ENCODE measurements around the gene TMEM53. TPM values are rescaled to one million over a fixed set of nuclear protein-coding genes. Genes with fewer than 3 reads are reported as not detected.

TMEM53 gene
- total and polyA plus RNA-seq, 2 of the 8 experiments (the other 6 are each of a cell fraction or from before 2014, with no cell fraction given) = 6.7 to 27.9 TPM

DNA sequence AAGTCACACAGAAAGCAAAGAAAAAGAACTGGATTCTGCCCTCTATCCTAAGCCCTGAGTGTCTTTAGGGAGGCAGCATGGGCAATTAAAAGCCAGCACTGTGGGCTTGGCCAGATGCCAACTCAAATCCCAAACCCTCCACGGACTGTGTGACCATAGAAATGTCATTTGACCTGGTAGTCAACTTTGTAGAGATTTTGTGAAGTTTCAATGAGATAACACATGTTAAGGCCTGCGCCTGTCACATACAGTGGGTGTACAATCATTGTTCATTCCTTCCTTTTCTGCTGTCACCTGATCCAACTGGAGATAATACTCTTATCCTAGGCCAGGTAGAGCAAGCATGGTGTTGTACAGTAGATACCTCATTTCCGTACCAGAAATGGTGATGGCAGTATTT is 54.2 kb downstream of the TMEM53 start:
- Histone ChIP-seq H3K18ac (ENCODE audit: extremely low read depth, low read length) (no peak overlapping the region), H2BK12ac (ENCODE audit: low read depth, low read length) (no peak overlapping the region), H3K27me3 (replicated peaks in 1 of 4; ENCODE audit: control insufficient read depth in 3 of 4, extremely low read depth in 1 of 4, insufficient read depth in 3 of 4, low read length in 3 of 4) (peaks cover 0 to 4% (median 2%) of the 10 kb centered on the region in 4 experiments; a peak in 3 of 7 replicates), H2BK120ac (replicated peaks; ENCODE audit: low read depth, low read length) (no peak overlapping the region), H3K9me3 (ENCODE audit: insufficient read depth in 2 of 2, low read depth in 1 of 2, low read length in 1 of 2) (no peaks in the 10 kb centered on the region), H2BK15ac (ENCODE audit: low read length) (no peak overlapping the region), H4K5ac (ENCODE audit: insufficient read length, low read depth, low read length) (no peak overlapping the region), H3K56ac (replicated peaks; ENCODE audit: insufficient read length, low read depth, low read length) (no peak overlapping the region), H3K27ac (ENCODE audit: low read depth, low read length) (no peak overlapping the region), H3K23me2 (ENCODE audit: low read depth, low read length) (peaks cover 9% of the 10 kb centered on the region; the same call in 1 of the 2 replicates), H2AFZ (ENCODE audit: low read length) (no peak overlapping the region), H3K14ac (ENCODE audit: insufficient read length) (no peak overlapping the region), H4K20me1 (replicated peaks in 1 of 2; ENCODE audit: control insufficient read depth in 1 of 2, insufficient read depth in 2 of 2, low read length in 2 of 2) (peaks cover 0 to 6% of the 10 kb centered on the region in 2 experiments), H3K4ac (replicated peaks; ENCODE audit: insufficient read length, low read depth, low read length) (no peak overlapping the region), H4K8ac (ENCODE audit: extremely low read depth, insufficient read depth, low read length) (no peak overlapping the region), H3K9ac (replicated peaks in 1 of 4; ENCODE audit: extremely low read depth in 1 of 4, low read depth in 3 of 4, low read length in 3 of 4) (no peak overlapping the region), H3K4me2 (ENCODE audit: insufficient read depth in 1 of 2, low read depth in 2 of 2, low read length in 2 of 2) (no peak overlapping the region), H2AK5ac (ENCODE audit: low read depth, low read length) (no peak overlapping the region), H3K23ac (ENCODE audit: insufficient read length) (no peak overlapping the region), H3K36me3 (ENCODE audit: control insufficient read depth in 2 of 4, insufficient read depth in 4 of 4, low read length in 3 of 4) (peaks cover 0 to 4% (median under 1%) of the 10 kb centered on the region in 4 experiments; a peak in 1 of 8 replicates), H3K4me1 (replicated peaks in 1 of 4; ENCODE audit: control insufficient read depth in 3 of 4, insufficient read depth in 4 of 4, low read length in 3 of 4) (peaks cover 0 to 7% (median 6%) of the 10 kb centered on the region in 4 experiments; a peak in 6 of 7 replicates), H3K79me1 (ENCODE audit: low read depth, low read length) (no peaks in the 10 kb centered on the region; the same call in 1 of the 2 replicates), H4K91ac (replicated peaks; ENCODE audit: insufficient read length, low read length) (no peak overlapping the region), H3K4me3 (ENCODE audit: extremely low read depth in 1 of 4, insufficient read depth in 2 of 4, low read depth in 3 of 4, low read length in 4 of 4) (no peak overlapping the region), H3K79me2 (ENCODE audit: control insufficient read depth in 1 of 2, insufficient read depth in 2 of 2, low read length in 2 of 2) (no peaks in the 10 kb centered on the region), H2BK20ac (ENCODE audit: low read length) (no peak overlapping the region), H2BK5ac (ENCODE audit: low read depth, low read length) (no peak overlapping the region)
- WGBS, 2 experiments (ENCODE audit: extremely low coverage in 1 of 2, insufficient coverage in 1 of 2, insufficient read length in 1 of 2, insufficient replicate concordance in 2 of 2, low coverage in 1 of 2, low lambda C conversion rate in 2 of 2, missing lambda C conversion rate in 1 of 2) = 86% methylated on average over 3 of the region's 3 CpGs; no CpG with 5 or more reads in 1 of the 2 experiments
- TF ChIP-seq TAF7 (optimal IDR thresholded peaks at IDR 0.05; ENCODE audit: borderline replicate concordance, low read depth, low read length) = no peak
- no peak for TF ChIP-seq SP4 (IDR thresholded peaks at IDR 0.05; ENCODE audit: low read length)
- no peak for TF ChIP-seq CEBPB (IDR thresholded peaks at IDR 0.05; ENCODE audit: low read depth, low read length)
- no peak for TF ChIP-seq EGR1 (IDR thresholded peaks at IDR 0.05; ENCODE audit: borderline replicate concordance, low read depth, low read length)
- TF ChIP-seq, protein P1, sequence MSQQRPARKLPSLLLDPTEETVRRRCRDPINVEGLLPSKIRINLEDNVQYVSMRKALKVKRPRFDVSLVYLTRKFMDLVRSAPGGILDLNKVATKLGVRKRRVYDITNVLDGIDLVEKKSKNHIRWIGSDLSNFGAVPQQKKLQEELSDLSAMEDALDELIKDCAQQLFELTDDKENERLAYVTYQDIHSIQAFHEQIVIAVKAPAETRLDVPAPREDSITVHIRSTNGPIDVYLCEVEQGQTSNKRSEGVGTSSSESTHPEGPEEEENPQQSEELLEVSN (IDR thresholded peaks at IDR 0.05) = no peak
- TF ChIP-seq SIX5 (IDR thresholded peaks at IDR 0.05; ENCODE audit: low read depth, low read length) = no peak
- TF ChIP-seq SAP30 (IDR thresholded peaks at IDR 0.05; ENCODE audit: insufficient read depth, insufficient replicate concordance, low read length) = no peak
- ChIA-PET POLR2A (ENCODE audit: partially characterized antibody) (interaction anchor here (2.3 to 30.8 kb wide), 2 partner anchors 9 to 22 kb away, joined by 9 to 633 read pairs; no protein-coding TSS in a partner anchor), CTCF (ENCODE audit: partially characterized antibody) (interaction anchor here (0.9 to 8.9 kb wide), 5 partner anchors 11 to 403 kb away, joined by 3 to 52 read pairs (median 4); no protein-coding TSS in a partner anchor)
- FAIRE-seq = no peak
- DNase-seq (ENCODE audit: low read depth in 1 of 2, low spot score in 2 of 2) = no peak

All from H1 (cell line).